GM19463 (cell line): Measurements from ENCODE around the gene CDHR2.
"Not testable (repeated sequence)": the region's sequence is repeated elsewhere in the genome, so short reads cannot be mapped to it uniquely, and the experiment has no call there.

Experiments used
- ATAC-seq: cut with Tn5 transposase; IDR thresholded peaks from one replicate; pipeline ENCODE4 v1.9.1; 2021; ENCODE audit warnings: mild to moderate bottlenecking, moderate library complexity; ENCODE audit not compliant: unreplicated experiment

CDHR2 gene

DNA sequence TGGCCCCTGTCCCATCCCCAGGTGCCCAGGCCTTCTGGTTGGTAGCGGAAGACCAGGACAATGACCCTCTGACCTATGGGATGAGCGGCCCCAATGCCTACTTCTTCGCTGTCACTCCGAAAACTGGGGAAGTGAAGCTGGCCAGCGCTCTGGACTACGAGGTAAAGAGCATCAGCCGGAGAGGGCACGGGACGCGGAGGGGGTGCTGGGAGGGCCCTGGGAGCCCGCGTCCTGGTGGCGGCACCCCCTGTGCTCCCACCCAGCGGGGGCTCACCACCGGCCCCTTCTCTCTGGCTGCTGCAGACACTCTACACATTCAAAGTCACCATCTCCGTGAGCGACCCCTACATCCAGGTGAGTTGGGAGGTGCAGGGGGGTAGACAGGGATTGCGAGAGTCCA lies 19.5 kb downstream of the CDHR2 start:
- ATAC-seq, result no peak

DNA sequence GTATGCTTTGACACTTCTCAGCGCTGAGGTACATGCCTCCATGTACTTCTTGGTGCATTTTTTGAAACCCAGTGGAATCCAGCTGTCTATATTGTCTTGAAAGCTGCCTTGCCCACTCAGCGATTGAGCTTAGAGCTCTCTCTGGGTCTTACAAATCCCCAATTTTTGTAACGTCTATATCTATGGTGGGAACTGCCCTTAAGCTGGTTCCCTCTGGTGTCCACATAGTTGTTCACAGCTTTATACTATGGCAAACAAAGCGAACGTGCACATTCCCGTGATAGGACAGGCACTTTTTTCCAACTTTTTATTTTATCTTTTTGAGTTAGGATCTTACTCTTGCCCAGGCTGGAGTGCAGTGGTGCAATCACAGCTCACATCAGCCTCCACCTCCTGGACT lies 20.9 kb downstream of the CDHR2 start:
- no peak for ATAC-seq

DNA sequence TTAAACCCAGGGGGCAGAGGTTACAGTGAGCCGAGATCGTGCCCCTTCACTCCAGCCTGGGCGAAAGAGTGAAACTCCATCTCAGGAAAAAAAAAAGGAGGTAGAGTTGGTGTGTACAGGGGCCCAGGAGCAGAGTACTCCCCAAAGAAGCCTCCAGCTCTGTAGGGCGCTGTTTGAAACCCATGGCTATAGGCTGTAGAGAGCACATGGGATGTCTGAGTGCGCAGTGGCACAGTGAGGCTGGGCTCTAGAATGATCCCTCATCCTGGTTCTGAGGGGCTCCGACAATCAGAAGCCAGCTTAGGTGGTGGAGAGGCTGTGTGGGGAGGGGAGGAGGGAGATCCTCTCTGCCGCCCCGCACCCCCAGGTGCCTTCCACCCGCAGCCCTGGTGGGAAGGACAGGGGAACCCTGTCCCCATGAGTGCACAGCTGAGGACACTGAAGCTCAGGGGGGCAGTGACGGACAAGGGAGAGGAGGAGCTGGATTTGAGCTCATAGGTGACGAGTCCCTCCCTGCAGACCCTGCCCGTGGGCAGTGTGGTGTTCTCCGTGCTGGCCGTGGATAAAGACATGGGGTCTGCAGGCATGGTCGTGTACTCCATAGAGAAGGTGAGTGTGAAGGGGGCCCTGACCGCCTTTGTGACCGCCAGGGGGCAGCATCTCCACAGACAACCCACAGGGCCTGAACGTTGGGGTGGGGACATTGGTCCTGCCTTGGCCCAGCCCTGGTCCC lies 24.6 kb downstream of the CDHR2 start:
- ATAC-seq, result no peak

DNA sequence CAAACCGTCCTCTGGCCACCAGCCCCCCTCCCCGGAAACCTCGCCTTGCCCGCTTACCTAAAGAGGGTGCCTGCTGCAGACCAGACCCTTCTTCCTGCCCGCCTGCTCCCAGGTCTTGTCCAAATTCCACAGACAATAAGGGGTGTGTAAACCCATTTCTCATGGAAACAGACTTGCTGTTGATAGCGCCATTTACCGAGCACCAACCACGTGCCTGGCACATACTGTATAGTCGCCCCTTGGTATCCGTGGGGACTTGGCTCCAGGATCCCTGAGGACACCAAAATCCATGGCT lies 25.1 kb downstream of the CDHR2 start:
- ATAC-seq, result no peak

DNA sequence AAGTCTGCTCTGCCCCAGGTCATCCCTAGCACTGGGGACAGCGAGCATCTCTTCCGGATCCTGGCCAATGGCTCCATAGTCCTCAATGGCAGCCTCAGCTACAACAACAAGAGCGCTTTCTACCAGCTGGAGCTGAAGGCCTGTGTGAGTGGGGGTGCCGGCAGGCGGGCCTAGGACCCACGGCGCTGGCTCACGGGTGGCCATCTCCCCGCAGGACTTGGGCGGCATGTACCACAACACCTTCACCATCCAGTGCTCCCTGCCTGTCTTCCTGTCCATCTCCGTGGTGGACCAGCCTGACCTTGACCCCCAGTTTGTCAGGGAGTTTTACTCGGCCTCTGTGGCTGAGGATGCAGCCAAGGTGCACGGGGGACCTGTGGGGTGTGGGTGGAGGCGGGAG lies 25.9 kb downstream of the CDHR2 start:
- no peak for ATAC-seq

DNA sequence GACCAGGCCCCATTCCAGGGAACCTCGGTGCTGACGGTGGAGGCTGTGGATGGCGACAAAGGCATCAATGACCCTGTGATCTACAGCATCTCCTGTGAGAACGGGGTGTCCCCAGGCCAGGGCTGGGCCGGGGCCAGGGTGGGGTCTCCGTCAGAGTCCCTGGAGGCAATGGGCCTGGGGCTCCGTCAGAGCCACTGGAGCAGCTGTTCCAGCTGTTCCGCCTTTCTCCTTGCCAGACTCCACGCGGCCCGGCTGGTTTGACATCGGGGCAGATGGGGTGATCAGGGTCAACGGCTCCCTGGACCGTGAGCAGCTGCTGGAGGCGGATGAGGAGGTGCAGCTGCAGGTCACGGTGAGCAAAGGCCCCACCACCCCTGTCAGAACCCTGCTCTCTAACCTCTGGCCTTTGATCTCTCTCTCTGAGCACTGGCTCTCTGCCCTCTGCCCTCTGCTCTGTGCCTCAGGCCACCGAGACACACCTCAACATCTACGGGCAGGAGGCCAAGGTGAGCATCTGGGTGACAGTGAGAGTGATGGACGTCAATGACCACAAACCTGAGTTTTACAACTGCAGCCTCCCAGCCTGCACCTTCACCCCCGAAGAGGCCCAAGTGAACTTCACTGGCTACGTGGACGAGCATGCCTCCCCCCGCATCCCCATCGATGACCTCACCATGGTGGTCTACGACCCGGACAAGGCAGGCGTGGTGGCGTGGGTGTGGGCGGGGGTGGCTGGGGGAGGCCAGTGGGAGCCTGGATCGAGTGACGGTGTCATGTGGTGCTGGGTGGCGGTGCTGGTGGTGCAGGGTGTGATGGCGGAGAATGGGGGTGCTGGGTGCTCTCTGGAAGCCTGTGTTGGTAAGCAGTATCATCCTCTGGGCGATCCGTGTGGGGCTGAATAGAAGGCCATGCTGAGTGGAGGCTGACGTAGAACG lies 26.6 kb downstream of the CDHR2 start:
- no peak for ATAC-seq

DNA sequence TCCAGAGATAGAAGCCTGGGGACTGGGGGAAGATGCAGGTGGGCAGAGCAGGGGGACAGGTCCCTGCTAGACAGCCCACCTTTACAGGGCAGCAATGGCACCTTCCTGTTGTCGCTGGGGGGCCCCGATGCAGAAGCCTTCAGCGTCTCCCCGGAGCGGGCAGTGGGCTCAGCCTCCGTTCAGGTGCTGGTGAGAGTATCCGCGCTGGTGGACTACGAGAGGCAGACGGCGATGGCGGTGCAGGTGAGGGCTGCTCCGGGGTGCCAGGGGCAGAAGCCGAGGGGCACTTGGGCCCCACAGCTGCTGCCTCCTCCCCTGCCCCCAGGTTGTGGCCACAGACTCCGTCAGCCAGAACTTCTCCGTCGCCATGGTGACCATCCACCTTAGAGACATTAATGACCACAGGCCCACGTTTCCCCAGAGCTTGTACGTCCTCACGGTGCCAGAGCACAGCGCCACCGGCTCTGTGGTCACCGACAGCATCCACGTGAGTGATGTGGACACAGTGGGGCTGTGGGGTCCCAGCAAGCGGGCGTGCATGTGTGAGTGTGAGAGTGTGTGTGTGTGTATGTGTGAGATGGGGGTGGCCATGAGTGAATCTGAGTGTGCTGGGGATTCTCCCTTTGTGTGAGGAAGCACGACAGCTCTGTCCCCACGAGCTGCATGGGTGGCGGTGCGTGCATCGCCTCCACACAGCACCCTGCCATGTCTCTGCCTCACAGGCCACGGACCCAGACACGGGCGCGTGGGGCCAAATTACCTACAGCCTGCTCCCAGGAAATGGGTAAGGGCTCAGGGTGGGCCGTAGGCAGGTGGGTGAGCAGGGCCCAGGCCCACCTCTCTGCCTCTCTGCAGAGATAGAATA lies 28.4 kb downstream of the CDHR2 start:
- no peak for ATAC-seq

DNA sequence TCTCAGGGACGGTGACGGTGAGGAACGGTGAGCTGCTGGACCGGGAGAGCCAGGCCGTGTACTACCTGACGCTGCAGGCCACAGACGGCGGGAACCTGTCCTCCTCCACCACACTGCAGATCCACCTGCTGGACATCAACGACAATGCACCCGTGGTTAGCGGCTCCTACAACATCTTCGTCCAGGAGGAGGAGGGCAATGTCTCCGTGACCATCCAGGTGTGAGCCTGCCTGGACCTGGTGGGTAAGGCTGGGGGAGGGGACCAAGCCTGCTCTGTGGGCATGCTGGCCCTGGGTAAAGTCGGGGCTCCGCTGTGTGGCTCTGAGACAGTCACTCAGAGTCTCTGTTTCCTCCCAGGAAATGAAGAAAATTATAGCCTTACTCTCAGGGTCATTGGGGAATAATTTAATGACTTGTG lies 29.3 kb downstream of the CDHR2 start:
- no peak for ATAC-seq

DNA sequence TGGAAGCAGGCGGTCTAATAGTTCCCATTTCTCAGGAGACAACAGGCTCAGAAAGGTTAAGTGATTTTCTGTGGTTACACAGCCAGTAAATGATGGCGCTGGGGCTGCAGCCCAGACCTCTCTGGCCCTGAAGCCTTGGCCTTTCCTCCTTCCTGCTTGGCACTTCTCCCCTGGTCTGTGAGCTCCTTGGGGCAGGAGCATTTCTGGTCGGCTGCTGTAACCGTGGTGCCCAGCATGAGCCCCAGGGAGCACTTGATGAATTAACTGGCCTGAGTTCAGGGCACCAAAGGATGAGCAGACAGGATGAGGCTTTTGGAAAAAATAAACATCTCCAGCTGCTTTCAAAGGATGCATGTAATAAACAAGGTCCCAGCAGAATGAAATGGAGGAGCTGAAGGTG lies 30.2 kb downstream of the CDHR2 start:
- ATAC-seq, result no peak

DNA sequence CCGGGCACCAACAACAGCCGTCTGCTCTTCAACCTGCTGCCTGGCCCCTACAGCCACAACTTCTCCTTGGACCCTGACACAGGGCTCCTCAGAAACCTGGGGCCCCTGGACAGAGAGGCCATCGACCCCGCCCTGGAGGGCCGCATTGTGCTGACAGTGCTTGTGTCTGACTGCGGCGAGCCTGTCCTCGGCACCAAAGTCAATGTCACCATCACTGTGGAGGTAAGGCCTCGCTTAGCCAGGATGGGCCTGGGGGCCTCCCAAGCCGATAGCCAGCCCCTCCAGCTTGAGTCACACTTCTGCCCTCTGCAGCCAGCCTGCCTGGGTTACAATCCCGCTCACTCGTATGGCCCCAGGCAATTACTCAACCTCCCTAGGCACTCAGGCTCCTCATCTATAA lies 32.2 kb downstream of the CDHR2 start:
- ATAC-seq, result no peak

DNA sequence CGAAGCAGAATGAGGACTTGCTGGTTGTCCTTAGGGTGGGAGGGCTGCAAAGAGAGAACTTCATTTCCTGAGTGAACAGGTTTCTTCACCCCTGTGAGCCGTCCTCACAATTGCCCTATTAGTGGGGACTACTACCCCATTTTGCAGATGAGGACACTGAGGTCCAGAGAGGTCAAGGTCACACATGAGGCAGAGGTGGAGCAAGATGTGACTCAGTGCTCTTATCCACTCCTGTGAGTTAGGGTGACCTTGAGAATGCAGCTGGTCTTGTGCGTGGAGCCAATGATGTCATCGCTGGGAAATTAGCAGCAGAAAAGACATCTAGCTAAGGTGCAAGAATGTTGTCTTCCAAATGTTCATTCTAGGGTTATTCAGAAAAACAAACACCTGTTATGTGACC lies 33.9 kb downstream of the CDHR2 start:
- ATAC-seq, result no peak

DNA sequence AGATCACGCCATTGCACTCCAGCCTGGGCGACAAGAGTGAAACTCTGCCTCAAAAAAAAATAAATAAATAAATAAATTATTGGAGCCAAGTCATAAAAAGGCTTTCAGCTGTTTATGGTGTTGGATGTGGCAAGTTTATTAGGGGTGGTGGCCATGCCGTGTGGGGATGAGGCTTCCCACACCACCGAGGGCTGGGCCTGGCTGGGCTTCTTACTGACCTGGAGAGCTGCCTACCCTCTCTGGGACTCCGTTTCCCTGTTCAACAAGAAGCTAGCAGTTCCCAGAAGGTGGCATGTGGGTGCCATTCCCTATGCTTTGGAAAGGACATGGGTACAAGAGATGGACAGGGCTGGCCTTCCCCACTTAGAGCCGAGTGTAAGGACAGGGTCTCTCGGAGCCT lies 38.3 kb downstream of the CDHR2 start:
- ATAC-seq, result no peak

DNA sequence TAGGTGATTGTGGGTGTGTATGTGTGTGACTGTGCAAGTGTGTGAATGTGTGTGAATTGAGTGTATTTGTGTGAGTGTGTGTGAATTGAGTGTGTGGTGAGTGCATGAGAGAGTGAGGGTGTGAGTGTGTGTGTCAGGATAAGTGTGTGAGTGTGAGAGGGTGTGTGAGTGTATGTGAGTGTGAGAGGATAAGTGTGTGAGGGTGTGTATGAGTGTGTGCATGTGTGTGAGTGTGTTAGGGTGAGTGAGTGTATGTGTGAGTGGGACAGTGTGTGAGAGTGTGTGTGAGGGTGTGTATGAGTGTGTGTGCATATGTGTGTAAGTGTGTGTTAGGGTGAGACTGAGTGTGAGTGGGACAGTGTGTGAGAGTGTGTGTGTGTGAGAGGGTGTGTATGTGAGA lies 39.2 kb downstream of the CDHR2 start:
- no peak for ATAC-seq

DNA sequence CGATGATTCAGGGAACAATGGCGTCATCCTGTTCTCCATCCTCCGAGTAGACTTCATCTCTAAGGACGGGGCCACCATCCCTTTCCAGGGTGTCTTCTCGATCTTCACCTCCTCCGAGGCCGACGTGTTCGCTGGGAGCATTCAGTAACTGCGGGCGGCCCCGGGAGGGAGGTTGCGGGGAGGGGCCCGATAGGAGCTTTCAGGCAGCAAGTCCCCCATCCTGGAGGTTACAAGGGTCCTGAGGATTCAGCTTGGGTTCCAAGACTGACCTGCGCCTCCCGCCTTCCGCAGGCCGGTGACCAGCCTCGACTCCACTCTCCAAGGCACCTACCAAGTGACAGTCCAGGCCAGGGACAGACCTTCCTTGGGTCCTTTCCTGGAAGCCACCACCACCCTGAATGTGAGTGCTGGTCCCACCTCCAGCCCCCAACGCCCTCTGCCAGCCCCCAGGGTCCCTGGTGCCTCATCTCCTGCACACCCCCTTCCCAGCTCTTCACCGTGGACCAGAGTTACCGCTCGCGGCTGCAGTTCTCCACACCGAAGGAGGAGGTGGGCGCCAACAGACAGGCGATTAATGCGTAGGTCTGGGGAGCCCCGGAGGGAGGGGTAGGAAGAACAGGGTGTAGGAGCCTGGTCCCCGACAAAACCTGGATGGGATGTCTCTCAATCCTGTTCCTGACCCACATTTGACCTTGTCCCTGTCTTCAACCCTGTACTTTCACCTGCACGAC lies 40.1 kb downstream of the CDHR2 start:
- no peak for ATAC-seq

DNA sequence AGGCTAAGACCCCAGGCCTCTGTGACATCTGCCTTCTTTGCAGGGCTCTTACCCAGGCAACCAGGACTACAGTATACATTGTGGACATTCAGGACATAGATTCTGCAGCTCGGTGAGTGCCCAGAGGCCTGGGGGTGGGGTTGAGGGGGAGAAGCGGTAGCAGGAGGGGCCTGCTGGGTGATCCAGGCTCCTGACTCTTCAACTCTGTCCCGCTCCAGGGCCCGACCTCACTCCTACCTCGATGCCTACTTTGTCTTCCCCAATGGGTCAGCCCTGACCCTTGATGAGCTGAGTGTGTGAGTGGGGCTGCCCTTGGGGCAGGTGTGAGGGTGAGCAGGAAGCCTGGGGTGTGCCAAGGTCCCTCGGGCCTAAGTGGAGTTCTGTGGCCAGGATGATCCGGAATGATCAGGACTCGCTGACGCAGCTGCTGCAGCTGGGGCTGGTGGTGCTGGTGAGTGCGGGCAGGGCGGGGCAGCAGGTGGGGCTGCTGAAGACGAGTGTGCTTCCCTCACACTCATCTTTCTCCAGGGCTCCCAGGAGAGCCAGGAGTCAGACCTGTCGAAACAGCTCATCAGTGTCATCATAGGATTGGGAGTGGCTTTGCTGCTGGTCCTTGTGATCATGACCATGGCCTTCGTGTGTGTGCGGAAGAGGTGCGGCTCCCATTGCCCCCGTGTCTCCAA lies 41.0 kb downstream of the CDHR2 start:
- ATAC-seq, result no peak

DNA sequence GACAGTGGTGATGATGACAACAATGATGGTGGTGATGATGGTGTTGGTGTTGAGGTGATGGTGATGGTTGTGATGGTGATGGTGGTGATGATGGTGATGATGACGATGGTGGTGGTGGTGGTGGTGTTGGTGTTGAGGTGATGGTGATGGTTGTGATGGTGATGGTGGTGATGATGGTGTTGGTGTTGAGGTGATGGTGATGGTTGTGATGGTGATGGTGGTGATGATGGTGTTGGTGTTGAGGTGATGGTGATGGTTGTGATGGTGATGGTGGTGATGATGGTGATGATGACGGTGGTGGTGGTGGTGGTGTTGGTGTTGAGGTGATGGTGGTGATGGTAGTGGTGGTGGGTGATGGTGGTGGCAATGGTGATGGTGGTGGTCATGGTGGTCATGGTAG lies 42.5 kb downstream of the CDHR2 start:
- ATAC-seq, result not testable (repeated sequence)

DNA sequence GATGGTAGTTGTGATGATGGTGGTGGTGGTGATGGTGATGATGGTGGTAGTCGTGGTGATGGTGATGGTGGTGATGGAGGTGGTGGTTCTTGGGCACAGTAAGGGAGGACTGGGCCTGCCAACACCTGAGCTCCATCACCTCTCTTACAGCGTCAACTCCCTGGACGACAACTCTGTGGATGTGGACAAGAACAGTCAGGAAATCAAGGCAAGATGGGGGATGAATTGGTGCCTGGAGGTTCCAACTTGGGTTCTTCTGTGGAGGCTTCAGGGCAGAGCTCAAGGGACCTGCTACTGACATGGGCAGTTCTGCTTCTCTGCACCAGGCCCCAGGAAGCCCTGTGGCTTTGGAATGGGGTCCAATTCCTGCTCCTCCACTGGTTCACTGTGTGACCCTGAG lies 43.4 kb downstream of the CDHR2 start:
- no peak for ATAC-seq

DNA sequence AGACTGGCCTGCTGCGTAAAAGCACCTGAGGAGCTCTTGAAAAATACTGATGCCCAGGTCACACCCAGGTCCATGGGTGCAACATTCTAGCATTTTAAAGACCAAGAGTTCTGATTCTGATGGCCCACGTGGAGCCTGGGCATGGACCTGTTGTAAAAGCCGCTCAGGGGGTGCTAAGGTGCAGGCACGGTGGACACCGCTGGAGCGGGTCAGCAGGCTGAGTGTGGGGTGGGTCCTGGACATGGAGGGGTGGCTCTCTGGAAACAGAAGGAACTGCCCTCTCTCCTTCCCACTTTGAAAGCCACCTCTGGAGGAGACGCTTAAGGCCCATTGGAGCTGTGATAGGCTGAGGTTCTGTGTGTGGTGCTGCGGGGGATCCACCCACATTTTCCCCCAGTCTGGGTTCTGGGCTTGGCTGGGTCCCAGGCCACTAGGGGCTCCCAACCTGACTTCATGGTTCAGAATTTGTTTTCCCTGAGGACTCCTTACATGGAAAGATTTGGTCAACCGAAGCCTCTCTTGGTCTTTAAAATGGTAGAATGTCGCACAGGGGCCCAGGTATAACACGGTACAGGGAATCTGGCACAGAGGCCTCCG lies 44.2 kb downstream of the CDHR2 start:
- ATAC-seq, result no peak

DNA sequence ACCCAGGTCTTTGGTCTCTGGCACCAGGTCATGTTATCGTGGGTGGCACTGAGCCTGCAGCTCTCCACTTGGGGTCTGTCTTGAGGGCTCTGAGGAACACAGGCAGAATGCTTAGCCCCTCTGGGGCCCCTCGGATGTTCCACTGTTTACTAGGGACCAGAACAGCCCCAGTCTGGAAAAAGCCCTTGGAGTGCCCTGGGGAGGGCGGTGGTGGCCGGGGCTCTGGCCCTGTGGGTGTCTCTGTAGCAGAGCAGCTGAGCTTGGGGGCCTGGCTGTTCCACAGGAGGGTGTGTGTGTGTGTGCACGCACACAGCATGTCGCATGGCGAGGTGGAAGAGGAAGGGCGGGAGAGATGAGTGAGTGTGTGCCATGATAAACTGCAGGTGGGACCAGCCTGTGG lies 45.4 kb downstream of the CDHR2 start:
- ATAC-seq, result no peak

DNA sequence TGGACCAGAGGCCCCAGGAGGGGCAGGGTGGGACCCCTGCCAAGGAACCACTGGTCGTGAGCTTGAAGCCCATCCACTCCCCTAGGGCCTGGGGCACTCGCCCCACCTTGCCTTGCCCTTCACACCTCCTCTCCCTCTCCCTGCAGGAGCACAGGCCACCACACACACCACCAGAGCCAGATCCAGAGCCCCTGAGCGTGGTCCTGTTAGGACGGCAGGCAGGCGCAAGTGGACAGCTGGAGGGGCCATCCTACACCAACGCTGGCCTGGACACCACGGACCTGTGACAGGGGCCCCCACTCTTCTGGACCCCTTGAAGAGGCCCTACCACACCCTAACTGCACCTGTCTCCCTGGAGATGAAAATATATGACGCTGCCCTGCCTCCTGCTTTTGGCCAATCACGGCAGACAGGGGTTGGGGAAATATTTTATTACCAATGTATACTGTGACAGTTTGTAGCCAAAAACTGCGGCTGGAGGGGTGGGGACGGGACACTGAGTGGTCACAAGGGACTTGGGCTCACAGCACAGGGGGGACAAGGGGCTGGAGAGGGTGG lies 46.3 kb downstream of the CDHR2 start:
- no peak for ATAC-seq
